HepG2 (cell line): ENCODE data around the gene BMP6. TPM values are rescaled to one million over a fixed set of nuclear protein-coding genes. Genes with fewer than 3 reads are reported as not detected.

ENCODE experiments used
- CBX1 ChIP-seq: IDR thresholded peaks from one replicate; pipeline ENCODE4 v1.6.1; 2016; ENCODE audit warnings: antibody characterized with exemption, low read depth
- CHD4 ChIP-seq: fragments of 200-600 bp; sonication (generic); IDR thresholded peaks from 2 replicates; pipeline ENCODE4 v1.7.0; 2017; ENCODE audit warnings: mild to moderate bottlenecking, low read length, borderline replicate concordance
- EEA1 ChIP-seq: sonication (generic); formaldehyde crosslinking; IDR thresholded peaks from 2 replicates; pipeline ENCODE4 v1.5.1; 2020; ENCODE audit warnings: mild to moderate bottlenecking, missing genetic modification reagents, borderline replicate concordance
- KDM3A ChIP-seq: IDR thresholded peaks from 2 replicates; pipeline ENCODE4 v1.6.1; 2018; ENCODE audit warnings: low read depth, missing compliant biosample characterization
- MXD4 ChIP-seq: IDR thresholded peaks from 2 replicates; pipeline ENCODE4 v1.6.1; 2016; ENCODE audit warnings: mild to moderate bottlenecking, missing biosample characterization, missing genetic modification reagents
- RARG ChIP-seq: sonication (generic); formaldehyde crosslinking; IDR thresholded peaks from 2 replicates; pipeline ENCODE4 v1.4.0; 2020; ENCODE audit warnings: low read depth, mild to moderate bottlenecking, missing genetic modification reagents
- STAG1 ChIP-seq: sonication (generic); formaldehyde crosslinking; IDR thresholded peaks from 2 replicates; pipeline ENCODE4 v1.4.0; 2020; ENCODE audit warnings: missing genetic modification reagents
- XRCC5 ChIP-seq: fragments of 200-400 bp; formaldehyde crosslinking; optimal IDR thresholded peaks from 2 replicates; pipeline ENCODE3; 2017; ENCODE audit warnings: mild to moderate bottlenecking, low read length
- YY1 ChIP-seq: IDR thresholded peaks from 2 replicates; pipeline ENCODE4 v1.6.1; 2011; ENCODE audit warnings: low read length, low read depth, moderate library complexity, mild to moderate bottlenecking; ENCODE audit not compliant: insufficient read depth, insufficient replicate concordance
- ZFYVE20 ChIP-seq: sonication (generic); formaldehyde crosslinking; IDR thresholded peaks from 2 replicates; pipeline ENCODE4 v1.8.0; 2023; ENCODE audit warnings: low read depth, mild to moderate bottlenecking, moderate library complexity, missing genetic modification reagents, borderline replicate concordance
- ZNF296 ChIP-seq: sonication (generic); formaldehyde crosslinking; conservative IDR thresholded peaks from 2 replicates; pipeline ENCODE4 v1.5.0; 2020; ENCODE audit warnings: mild to moderate bottlenecking, missing genetic modification reagents
- ZNF33A ChIP-seq: sonication (generic); formaldehyde crosslinking; IDR thresholded peaks from 2 replicates; pipeline ENCODE4 v1.5.1; 2020; ENCODE audit warnings: missing genetic modification reagents, mild to moderate bottlenecking, moderate library complexity, borderline replicate concordance
- ZNF383 ChIP-seq: sonication (generic); formaldehyde crosslinking; IDR thresholded peaks from 2 replicates; pipeline ENCODE4 v1.4.0; 2020; ENCODE audit warnings: missing genetic modification reagents, mild to moderate bottlenecking, borderline replicate concordance
- ZNF446 ChIP-seq: sonication (generic); formaldehyde crosslinking; IDR thresholded peaks from 2 replicates; pipeline ENCODE4 v1.5.0; 2020; ENCODE audit warnings: mild to moderate bottlenecking, missing genetic modification reagents
- ZNF501 ChIP-seq: sonication (generic); formaldehyde crosslinking; IDR thresholded peaks from 2 replicates; pipeline ENCODE4 v1.5.1; 2020; ENCODE audit warnings: mild to moderate bottlenecking, moderate library complexity, missing genetic modification reagents
- ZNF543 ChIP-seq: sonication (generic); formaldehyde crosslinking; IDR thresholded peaks from 2 replicates; pipeline ENCODE4 v1.4.0; 2020; ENCODE audit warnings: mild to moderate bottlenecking, missing genetic modification reagents
- ZNF550 ChIP-seq: sonication (generic); formaldehyde crosslinking; IDR thresholded peaks from 2 replicates; pipeline ENCODE4 v1.4.0; 2020; ENCODE audit warnings: mild to moderate bottlenecking, missing genetic modification reagents, borderline replicate concordance
- ZNF557 ChIP-seq: sonication (generic); formaldehyde crosslinking; IDR thresholded peaks from 2 replicates; pipeline ENCODE4 v1.4.0; 2020; ENCODE audit warnings: missing genetic modification reagents
- ZNF589 ChIP-seq: sonication (generic); formaldehyde crosslinking; conservative IDR thresholded peaks from 2 replicates; pipeline ENCODE4 v1.8.0; 2022; ENCODE audit warnings: mild to moderate bottlenecking, moderate library complexity, missing genetic modification reagents
- ZNF703 ChIP-seq: sonication (generic); formaldehyde crosslinking; IDR thresholded peaks from 2 replicates; pipeline ENCODE4 v1.5.1; 2020; ENCODE audit warnings: missing genetic modification reagents, mild to moderate bottlenecking, moderate library complexity, borderline replicate concordance
- ZNF776 ChIP-seq: sonication (generic); formaldehyde crosslinking; IDR thresholded peaks from 2 replicates; pipeline ENCODE4 v1.4.0; 2020; ENCODE audit warnings: mild to moderate bottlenecking, missing genetic modification reagents
- polyA plus RNA-seq, 8 experiments: library from polyadenylated mRNA; depleted of rRNA in 3 of 8; stranded (reverse) in 7 of 8; unstranded in 1 of 8; fragments of >200 nt; fragmentation: Illumina TruSeq in 4 of 8; extraction: Trizol in 4 of 8; gene quantifications; 2 replicates each; pipeline versions ENCODE4 v1.2.1 to v1.2.3, GENCODE V29; 2011 to 2016; ENCODE audit warnings: low read depth in 4 of 8, missing spikeins in 1 of 8, mixed read lengths in 1 of 8; ENCODE audit not compliant: insufficient read depth in 1 of 8
- total RNA-seq, 5 experiments: library from RNA; depleted of rRNA; stranded (reverse); fragments of >200 nt; fragmentation: Illumina TruSeq; extraction: Trizol; gene quantifications; 2 replicates each; pipeline ENCODE4 v1.2.3, GENCODE V29; 2016; ENCODE audit warnings: low read depth in 1 of 5
- TF ChIP-seq, protein P1 (sequence below): sonication (generic); formaldehyde crosslinking; IDR thresholded peaks from 2 replicates; pipeline ENCODE4 v1.5.0; 2020; ENCODE audit warnings: missing genetic modification reagents
- TF ChIP-seq, protein P2 (sequence below): sonication (generic); formaldehyde crosslinking; IDR thresholded peaks from 2 replicates; pipeline ENCODE4 v1.5.0; 2020; ENCODE audit warnings: mild to moderate bottlenecking, missing genetic modification reagents, moderate library complexity
- TF ChIP-seq, protein P3 (sequence below): IDR thresholded peaks from 2 replicates; pipeline ENCODE4 v1.6.1; 2012; ENCODE audit warnings: inconsistent platforms

The BMP6 gene
- total and polyA plus RNA-seq, 2 of the 13 experiments (the other 11 are each of a cell fraction or from before 2014, with no cell fraction given) = 0.09 to 0.18 TPM

DNA sequence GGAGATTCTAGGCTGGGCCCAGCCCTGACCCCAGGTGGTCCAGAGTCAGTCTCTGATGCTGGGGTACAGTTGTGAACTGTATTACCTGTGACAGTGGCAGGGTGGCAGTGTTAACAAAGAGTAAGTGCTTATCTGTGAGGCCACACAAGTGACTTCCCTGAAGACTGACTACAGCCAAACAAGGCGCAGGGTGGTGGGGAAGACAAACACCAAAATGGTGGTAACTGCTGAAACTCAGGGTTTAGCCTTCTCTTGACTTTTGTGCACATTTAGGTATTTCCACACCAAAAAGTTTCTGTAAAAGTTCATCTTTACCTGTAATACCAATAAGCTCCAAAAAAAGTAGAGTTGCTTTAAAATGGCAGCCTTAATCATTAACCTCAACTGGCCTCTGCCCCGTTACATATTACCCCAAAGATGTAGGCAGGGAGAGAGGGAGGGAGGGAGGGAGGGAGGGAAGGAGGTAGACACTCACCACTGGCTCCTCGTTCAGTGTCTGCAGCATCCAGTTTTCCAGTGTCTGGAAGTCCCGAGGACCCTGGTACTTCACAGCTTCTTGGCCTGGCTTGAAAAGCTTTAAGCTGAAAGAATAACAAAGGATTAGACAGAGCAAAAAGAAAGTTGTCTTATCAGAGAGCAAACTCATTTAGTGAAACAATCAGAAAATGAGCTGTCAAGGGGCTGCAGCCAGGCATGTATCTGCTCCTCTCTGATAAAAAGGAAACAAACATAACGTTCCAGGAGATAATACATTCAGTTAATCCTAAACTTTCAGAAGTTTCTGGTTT, 173.4 kb downstream of the BMP6 start (continued):
- no peak for TF ChIP-seq ZNF550 (CRISPR knock-in tag)
- no peak for TF ChIP-seq ZNF383
- no peak for TF ChIP-seq ZNF33A
- no peak for TF ChIP-seq ZNF557 (CRISPR knock-in tag)
- no peak for TF ChIP-seq ZNF703
- TF ChIP-seq ZNF589 (CRISPR knock-in tag) = no peak
- no peak for TF ChIP-seq ZNF446 (CRISPR knock-in tag)
- no peak for TF ChIP-seq KDM3A (CRISPR knock-in tag)
- no peak for TF ChIP-seq RARG
- no peak for TF ChIP-seq CHD4
- TF ChIP-seq ZNF776 (CRISPR knock-in tag) = no peak
- no peak for TF ChIP-seq ZNF296 (CRISPR knock-in tag)
- no peak for TF ChIP-seq YY1
- TF ChIP-seq EEA1 (CRISPR knock-in tag) = no peak
- TF ChIP-seq, protein P1, sequence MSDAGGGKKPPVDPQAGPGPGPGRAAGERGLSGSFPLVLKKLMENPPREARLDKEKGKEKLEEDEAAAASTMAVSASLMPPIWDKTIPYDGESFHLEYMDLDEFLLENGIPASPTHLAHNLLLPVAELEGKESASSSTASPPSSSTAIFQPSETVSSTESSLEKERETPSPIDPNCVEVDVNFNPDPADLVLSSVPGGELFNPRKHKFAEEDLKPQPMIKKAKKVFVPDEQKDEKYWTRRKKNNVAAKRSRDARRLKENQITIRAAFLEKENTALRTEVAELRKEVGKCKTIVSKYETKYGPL (CRISPR knock-in tag) = no peak
- TF ChIP-seq MXD4 (CRISPR knock-in tag) = no peak
- TF ChIP-seq, protein P2, sequence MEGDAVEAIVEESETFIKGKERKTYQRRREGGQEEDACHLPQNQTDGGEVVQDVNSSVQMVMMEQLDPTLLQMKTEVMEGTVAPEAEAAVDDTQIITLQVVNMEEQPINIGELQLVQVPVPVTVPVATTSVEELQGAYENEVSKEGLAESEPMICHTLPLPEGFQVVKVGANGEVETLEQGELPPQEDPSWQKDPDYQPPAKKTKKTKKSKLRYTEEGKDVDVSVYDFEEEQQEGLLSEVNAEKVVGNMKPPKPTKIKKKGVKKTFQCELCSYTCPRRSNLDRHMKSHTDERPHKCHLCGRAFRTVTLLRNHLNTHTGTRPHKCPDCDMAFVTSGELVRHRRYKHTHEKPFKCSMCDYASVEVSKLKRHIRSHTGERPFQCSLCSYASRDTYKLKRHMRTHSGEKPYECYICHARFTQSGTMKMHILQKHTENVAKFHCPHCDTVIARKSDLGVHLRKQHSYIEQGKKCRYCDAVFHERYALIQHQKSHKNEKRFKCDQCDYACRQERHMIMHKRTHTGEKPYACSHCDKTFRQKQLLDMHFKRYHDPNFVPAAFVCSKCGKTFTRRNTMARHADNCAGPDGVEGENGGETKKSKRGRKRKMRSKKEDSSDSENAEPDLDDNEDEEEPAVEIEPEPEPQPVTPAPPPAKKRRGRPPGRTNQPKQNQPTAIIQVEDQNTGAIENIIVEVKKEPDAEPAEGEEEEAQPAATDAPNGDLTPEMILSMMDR = peak; percentile 67
- TF ChIP-seq ZNF543 (CRISPR knock-in tag) = no peak
- TF ChIP-seq, protein P3, sequence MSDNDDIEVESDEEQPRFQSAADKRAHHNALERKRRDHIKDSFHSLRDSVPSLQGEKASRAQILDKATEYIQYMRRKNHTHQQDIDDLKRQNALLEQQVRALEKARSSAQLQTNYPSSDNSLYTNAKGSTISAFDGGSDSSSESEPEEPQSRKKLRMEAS = no peak
- TF ChIP-seq ZFYVE20 = no peak
- TF ChIP-seq XRCC5 = no peak
- TF ChIP-seq STAG1 (CRISPR knock-in tag) = peak; percentile 77
- TF ChIP-seq CBX1 = no peak
- no peak for TF ChIP-seq ZNF501 (CRISPR knock-in tag)
